Activated naive CD4-positive, alpha-beta T cell treated with anti-CD3 and anti-CD28 coated beads, Interleukin-2, amount 50 U/mL, for 72 hours (primary cell): ENCODE measurements around the gene ACP7. TPM values are rescaled to one million over a fixed set of nuclear protein-coding genes. Genes with fewer than 3 reads are reported as not detected.

ENCODE experiments used
- ATAC-seq, 2 donors: fragments of 150-1000 bp; cut with Tn5 transposase; 2 replicates each; pipeline ENCODE4 v1.10.0; 2021; ENCODE audit warnings: mild to moderate bottlenecking in 2 of 2, moderate library complexity in 2 of 2
- DNase-seq, 2 donors: peaks; one replicate each; pipeline ENCODE4 v3.0.0; 2021 to 2022; ENCODE audit warnings: low spot score in 2 of 2
- H3K27ac Mint-ChIP-seq, 2 donors: one replicate each; pipeline ENCODE4 v1.8.0; 2022; ENCODE audit warnings: mild to moderate bottlenecking in 2 of 2, mixed read lengths in 2 of 2
- H3K36me3 Mint-ChIP-seq, 2 donors: one replicate each; pipeline ENCODE4 v1.8.0; 2022; ENCODE audit warnings: mixed read lengths in 2 of 2
- H3K9me3 Mint-ChIP-seq, 2 donors: one replicate each; pipeline ENCODE4 v1.8.0; 2022; ENCODE audit warnings: mixed read lengths in 2 of 2
- total RNA-seq, 2 donors: library from RNA; stranded (reverse); gene quantifications; one replicate each; pipeline ENCODE4 v1.2.3, GENCODE V29; 2022

ACP7 gene, protein sequence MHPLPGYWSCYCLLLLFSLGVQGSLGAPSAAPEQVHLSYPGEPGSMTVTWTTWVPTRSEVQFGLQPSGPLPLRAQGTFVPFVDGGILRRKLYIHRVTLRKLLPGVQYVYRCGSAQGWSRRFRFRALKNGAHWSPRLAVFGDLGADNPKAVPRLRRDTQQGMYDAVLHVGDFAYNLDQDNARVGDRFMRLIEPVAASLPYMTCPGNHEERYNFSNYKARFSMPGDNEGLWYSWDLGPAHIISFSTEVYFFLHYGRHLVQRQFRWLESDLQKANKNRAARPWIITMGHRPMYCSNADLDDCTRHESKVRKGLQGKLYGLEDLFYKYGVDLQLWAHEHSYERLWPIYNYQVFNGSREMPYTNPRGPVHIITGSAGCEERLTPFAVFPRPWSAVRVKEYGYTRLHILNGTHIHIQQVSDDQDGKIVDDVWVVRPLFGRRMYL
- under 1 TPM in 1 of 2 donors, not detected in 1; 0.08 TPM for total RNA-seq

DNA sequence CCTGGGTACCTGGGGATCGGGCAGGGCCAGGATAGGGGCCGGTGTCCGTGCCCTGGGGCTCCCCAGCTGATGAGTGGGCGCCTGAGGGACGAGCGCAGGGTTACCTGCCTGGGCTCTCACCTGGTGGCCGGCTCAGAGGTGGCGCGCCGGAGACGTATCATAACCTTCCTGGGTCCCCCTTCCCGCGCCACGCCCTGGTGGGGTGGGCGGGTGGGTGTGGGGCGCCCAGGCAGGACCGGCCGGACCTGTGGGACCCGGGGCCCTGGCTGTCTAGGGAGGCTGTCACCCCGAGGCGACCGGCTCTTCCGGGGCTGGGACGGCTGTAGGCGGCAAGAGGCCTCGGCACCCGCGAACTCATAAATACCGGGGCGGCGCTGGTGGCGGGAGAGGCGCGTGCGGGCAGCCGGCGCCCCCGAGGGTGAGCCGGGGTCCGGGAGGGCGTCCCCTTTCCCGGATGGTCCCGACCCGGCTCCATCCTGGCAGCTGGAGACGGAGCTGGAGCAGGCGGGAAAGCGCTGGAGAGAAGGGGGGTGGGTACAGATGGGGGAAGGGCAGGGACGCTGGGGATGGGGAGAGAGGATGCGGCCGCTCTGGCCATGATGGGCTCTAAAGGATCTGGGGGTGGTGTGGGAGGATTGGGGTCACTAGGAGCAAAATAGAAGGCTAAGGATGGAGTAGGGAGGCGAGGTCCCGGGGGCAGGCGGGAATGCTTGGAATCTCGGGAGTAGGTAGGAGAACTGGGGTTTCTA, at the start of gene ACP7:
ACP7 (plus strand) TSS at position 386 of the 749 bp plus-strand sequence. CDS start 902 bp downstream, outside the sequence.
- H3K9me3 Mint-ChIP-seq = no peaks in the 10 kb centered on the region
- H3K36me3 Mint-ChIP-seq = peaks cover 0 to 15% of the 10 kb centered on the region in 2 donors
- peak in 1 of 2 donors; percentile 26 for DNase-seq
- H3K27ac Mint-ChIP-seq = no peak within 1 kb of the TSS
- peak; percentile 31 to 64 for ATAC-seq

- no peak overlapping the region for H3K27ac Mint-ChIP-seq
- no peaks in the 10 kb centered on the region for H3K36me3 Mint-ChIP-seq
- H3K9me3 Mint-ChIP-seq = peaks cover 0 to 4% of the 10 kb centered on the region in 2 donors
- no peak for DNase-seq
- no peak for ATAC-seq
Observed at GRCh38 chr19:39036581-39036980, 47.6 kb upstream of the ACP7 start.

- peaks cover 0 to 4% of the 10 kb centered on the region in 2 donors for H3K9me3 Mint-ChIP-seq
- ATAC-seq (no peak), DNase-seq (no peak)
- no peak overlapping the region for H3K27ac Mint-ChIP-seq
- H3K36me3 Mint-ChIP-seq = no peaks in the 10 kb centered on the region
Observed at GRCh38 chr19:39037194-39037593, 47.0 kb upstream of the ACP7 start.

GRCh38 chr19:39038098-39038497, 46.1 kb upstream of the ACP7 start:
- peaks cover 0 to 4% of the 10 kb centered on the region in 2 donors for H3K9me3 Mint-ChIP-seq
- no peak for DNase-seq

GRCh38 chr19:39045506-39045905, 38.7 kb upstream of the ACP7 start:
- no peaks in the 10 kb centered on the region for H3K36me3 Mint-ChIP-seq
- ATAC-seq = no peak
- no peak for DNase-seq
- H3K9me3 Mint-ChIP-seq = peaks cover 0 to 4% of the 10 kb centered on the region in 2 donors
- peak overlapping the region in 1 of 2 donors; percentile 6 for H3K27ac Mint-ChIP-seq

More at GRCh38 chr19:39038098-39038497, 46.1 kb upstream of the ACP7 start:
- Mint-ChIP-seq H3K36me3 (no peaks in the 10 kb centered on the region), H3K27ac (peak overlapping the region in 1 of 2 donors; percentile 37)
- peak in 1 of 2 donors; percentile 63 for ATAC-seq

GRCh38 chr19:39046037-39046821, 37.9 kb upstream of the ACP7 start:
- no peaks in the 10 kb centered on the region for H3K36me3 Mint-ChIP-seq
- DNase-seq = no peak
- peak overlapping the region in 1 of 2 donors; percentile 6 for H3K27ac Mint-ChIP-seq
- peak in 1 of 2 donors; percentile 24 for ATAC-seq
- H3K9me3 Mint-ChIP-seq = peaks cover 0 to under 1% of the 10 kb centered on the region in 2 donors

DNA sequence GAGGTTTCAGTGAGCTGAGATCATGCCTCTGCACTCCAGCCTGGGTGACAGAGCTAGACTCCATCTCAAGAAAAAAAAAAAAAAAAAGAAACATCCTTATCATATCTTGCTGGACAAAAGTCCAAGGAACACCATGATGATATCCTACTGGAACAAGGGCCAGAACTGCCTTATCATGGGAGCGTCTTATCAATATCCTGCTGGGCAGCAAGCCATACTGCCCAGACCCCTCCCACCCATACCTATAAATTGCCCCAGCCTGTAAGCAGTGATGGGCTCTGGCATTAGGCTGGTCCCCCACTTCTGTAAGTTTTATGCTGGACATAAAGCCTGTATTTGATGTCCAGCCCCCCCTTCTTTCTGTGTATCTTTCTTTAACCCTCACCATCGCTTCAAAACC, 37.1 kb upstream of the ACP7 start:
- Mint-ChIP-seq H3K27ac (no peak overlapping the region), H3K36me3 (no peaks in the 10 kb centered on the region), H3K9me3 (no peaks in the 10 kb centered on the region)
- no peak for ATAC-seq
- no peak for DNase-seq

DNA sequence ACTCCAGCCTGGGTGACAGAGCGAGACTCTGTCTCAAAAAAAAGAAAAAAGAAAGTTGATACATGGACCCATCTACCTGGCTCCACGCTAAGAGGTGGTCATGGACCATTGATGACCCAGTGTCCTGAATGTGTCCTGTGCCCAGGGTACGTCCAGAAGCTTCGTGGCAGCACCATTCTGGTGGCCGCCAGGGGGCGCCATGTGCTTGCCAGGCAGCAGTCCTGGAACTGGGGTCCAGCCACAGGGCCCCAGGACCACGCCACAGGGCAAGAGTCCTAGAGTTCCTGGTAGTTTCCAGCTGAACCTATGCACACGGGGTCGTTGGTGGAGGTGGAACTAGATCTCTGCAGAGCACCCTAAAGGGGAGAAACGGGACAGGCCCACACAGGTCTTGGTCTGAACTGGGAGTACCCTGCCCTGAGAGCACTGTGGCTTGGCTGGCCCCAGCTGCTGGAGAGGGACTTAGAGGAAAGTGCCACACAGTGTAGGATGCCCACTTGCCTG, 31.9 kb upstream of the ACP7 start:
- Mint-ChIP-seq H3K9me3 (no peaks in the 10 kb centered on the region), H3K27ac (no peak overlapping the region), H3K36me3 (no peaks in the 10 kb centered on the region)
- ATAC-seq = peak; percentile 78 to 91
- DNase-seq = peak; percentile 70 to 77

- Mint-ChIP-seq H3K9me3 (no peaks in the 10 kb centered on the region), H3K27ac (no peak overlapping the region), H3K36me3 (no peaks in the 10 kb centered on the region)
- DNase-seq = no peak
- no peak for ATAC-seq
Observed at GRCh38 chr19:39052846-39053245, 31.3 kb upstream of the ACP7 start.

DNA sequence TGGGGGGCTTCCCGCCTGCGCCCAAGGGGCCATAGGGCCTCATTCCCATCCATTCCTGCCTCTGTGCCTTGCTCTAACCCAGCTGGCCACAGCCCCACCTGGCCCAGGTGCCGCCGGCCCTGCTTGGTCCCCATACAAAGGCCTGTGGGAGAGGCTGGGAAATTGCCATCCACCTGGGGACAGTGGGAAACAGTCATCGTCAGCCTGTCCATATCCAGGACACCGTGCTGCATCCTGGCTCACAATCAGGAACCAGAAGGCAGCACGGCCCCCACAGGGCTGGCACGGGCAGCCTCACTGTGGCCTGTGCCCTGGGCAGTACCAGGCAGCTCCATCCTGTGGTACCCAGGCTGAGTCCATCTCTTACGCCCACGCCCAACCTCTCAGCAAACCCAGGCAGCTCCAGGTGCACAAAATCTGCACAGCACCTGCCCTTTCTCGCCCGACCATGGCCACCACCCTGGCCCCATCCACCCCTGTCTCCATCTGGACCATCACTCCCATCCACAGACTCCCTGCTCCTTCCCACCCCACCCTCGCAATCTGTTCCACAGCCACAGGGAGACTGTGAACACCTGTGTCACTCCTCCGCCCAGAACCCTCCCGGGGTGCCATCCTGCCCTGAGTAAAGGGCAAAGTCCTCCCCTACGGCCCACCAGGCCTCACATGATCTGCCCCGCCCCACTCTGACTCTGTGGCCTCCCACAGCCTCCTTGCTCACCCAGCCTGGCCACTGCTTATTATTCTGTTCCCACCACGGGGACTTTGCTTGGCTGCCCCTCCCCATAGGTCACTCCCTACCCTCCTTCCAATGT, 30.7 kb upstream of the ACP7 start:
- no peak for DNase-seq
- Mint-ChIP-seq H3K27ac (peak overlapping the region in 1 of 2 donors; percentile 53), H3K36me3 (no peaks in the 10 kb centered on the region), H3K9me3 (no peaks in the 10 kb centered on the region)
- no peak for ATAC-seq

DNA sequence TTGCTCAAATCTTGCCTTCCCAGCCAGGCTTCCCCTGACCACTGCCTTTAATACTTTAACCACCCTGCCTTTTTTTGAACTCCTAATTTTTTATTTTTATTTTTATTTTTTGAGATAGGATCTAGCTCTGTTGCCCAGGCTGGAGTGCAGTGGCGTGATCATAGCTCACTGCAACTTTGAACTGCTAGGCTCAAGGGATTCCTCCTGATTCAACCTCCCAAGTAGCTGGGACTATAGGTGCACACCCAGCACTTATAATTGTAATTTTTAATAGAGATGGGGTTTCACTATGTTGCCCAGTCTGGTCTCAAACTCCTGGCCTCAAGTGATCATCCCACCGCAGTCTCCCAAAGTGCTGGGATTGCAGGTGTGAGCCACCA, 30.1 kb upstream of the ACP7 start:
- ATAC-seq = no peak
- DNase-seq = no peak
- Mint-ChIP-seq H3K36me3 (no peaks in the 10 kb centered on the region), H3K9me3 (no peaks in the 10 kb centered on the region), H3K27ac (peak overlapping the region in 1 of 2 donors; percentile 53)

- ATAC-seq (no peak), DNase-seq (no peak)
- Mint-ChIP-seq H3K27ac (no peak overlapping the region), H3K9me3 (no peaks in the 10 kb centered on the region), H3K36me3 (no peaks in the 10 kb centered on the region)
Observed at GRCh38 chr19:39057615-39058014, 26.6 kb upstream of the ACP7 start.

DNA sequence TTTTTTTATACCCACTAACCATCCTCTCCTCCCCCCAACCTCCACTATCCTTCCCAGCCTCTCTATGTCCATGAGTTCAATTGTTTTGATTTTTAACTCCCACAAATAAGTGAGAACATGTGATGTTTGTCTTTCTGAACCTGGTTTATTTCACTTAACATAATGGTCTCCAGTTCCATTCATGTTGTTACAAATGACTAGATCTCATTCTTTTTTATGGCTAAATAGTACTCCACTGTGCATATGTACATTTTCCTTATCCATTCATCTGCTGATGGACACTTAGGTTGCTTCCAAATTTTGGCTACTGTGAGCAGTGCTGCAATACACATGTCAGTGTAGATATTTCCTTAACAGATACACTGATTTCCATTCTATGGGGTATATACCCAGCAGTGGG, 24.9 kb upstream of the ACP7 start:
- ATAC-seq = no peak
- H3K36me3 Mint-ChIP-seq = no peaks in the 10 kb centered on the region
- no peak overlapping the region for H3K27ac Mint-ChIP-seq
- no peak for DNase-seq
- no peaks in the 10 kb centered on the region for H3K9me3 Mint-ChIP-seq

DNA sequence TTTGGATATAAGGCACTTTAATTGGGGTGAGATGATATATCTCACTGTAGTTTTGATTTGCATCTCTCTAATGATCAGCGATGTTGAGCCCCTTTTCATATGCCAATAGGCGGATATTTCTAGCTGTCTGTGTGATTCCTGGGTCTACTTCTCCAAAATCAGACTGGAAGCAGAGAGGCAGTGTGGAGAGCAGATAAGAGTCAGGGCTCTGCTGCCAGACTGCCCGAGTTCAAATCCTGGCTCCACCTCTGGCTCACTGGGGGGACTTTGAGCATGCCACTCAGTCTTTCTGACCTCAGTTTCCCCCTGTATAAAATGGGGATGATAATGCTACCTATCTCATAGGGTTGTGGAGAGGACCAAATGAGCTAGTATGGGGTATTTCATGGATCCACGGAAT, 24.0 kb upstream of the ACP7 start:
- no peaks in the 10 kb centered on the region for H3K9me3 Mint-ChIP-seq
- H3K27ac Mint-ChIP-seq = no peak overlapping the region
- ATAC-seq (no peak), DNase-seq (no peak)
- no peaks in the 10 kb centered on the region for H3K36me3 Mint-ChIP-seq

DNA sequence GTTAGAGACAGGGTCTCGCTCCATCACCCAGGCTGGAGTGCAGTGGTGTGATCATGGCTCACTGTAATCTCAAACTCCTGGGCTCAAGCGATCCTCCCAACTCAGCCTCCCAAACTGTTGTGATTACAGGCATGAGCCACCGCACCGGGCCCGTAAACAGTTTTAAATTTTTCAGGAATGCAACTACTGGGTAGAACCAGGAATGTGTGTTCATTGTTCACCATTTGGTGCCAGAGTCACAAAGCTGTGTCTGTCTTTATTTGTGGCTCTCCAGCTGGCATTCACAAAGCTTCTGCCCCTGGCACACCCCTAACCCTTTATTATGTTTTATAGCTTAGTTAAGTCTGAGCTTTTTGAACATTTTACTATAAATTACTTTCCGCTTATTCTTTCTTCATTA, 19.8 kb upstream of the ACP7 start:
- no peak for ATAC-seq
- Mint-ChIP-seq H3K9me3 (peaks cover 3 to 5% of the 10 kb centered on the region in 2 donors), H3K27ac (no peak overlapping the region), H3K36me3 (peaks cover 0 to 5% of the 10 kb centered on the region in 2 donors)
- no peak for DNase-seq

DNA sequence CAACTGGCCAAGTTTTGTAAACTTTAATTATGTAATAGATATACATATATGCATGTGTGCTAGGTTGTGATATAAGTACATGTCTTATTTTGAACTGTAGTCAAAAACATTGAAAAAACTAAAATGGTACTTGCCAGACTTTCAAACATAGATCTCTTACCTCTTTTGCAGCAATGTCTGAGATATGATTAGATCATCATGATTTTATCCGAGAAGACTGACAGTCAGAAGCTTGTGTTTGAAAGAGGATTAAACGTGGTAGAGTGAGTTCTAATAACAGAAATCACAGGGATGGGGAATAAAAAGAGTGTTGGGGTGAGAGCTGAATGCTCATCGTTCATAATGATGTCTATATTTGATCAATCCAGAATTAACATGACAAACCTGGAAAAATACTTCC, 18.2 kb upstream of the ACP7 start:
- no peak overlapping the region for H3K27ac Mint-ChIP-seq
- H3K9me3 Mint-ChIP-seq = peaks cover 3 to 5% of the 10 kb centered on the region in 2 donors
- no peak for ATAC-seq
- H3K36me3 Mint-ChIP-seq = peaks cover 0 to 5% of the 10 kb centered on the region in 2 donors
- DNase-seq = no peak
